ENCODE results near the gene TNFSF9.

DNA sequence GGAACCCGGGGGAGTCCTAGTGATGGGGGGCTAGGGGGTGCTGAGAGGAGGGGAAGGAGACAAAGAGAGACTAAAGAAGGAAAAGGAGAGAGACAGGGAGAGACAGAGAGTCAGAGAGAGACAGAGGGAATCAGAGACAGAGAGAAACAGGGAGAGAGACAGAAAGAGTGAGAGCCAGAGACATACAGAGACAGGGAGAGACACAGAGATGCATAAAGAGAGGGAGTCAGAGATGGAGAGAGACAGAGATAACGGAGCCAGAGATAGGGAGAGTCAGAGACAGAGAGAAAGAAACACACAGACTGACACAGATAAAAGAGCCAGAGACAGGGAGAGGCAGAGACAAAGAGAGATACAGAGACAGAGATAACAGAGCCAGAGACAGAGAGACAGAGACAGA lies 1.5 kb upstream of the TNFSF9 start:
- TF ChIP-seq, protein P1, sequence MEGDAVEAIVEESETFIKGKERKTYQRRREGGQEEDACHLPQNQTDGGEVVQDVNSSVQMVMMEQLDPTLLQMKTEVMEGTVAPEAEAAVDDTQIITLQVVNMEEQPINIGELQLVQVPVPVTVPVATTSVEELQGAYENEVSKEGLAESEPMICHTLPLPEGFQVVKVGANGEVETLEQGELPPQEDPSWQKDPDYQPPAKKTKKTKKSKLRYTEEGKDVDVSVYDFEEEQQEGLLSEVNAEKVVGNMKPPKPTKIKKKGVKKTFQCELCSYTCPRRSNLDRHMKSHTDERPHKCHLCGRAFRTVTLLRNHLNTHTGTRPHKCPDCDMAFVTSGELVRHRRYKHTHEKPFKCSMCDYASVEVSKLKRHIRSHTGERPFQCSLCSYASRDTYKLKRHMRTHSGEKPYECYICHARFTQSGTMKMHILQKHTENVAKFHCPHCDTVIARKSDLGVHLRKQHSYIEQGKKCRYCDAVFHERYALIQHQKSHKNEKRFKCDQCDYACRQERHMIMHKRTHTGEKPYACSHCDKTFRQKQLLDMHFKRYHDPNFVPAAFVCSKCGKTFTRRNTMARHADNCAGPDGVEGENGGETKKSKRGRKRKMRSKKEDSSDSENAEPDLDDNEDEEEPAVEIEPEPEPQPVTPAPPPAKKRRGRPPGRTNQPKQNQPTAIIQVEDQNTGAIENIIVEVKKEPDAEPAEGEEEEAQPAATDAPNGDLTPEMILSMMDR (IDR thresholded peaks at IDR 0.05), result no peak
- no peak for TF ChIP-seq POLR2A (IDR thresholded peaks at IDR 0.05)
